Sigmoid colon (tissue), 4 donors: Measurements from ENCODE around the gene PRORP.

Experiments
- CTCF ChIP-seq, 4 experiments: fragments of 450-650 bp in 3 of 4; fragments of 200-600 bp in 1 of 4; IDR thresholded peaks; one replicate each; pipeline ENCODE4 v1.5.1; 2016 to 2019; ENCODE audit warnings: antibody characterized with exemption in 4 of 4, mild to moderate bottlenecking in 3 of 4, moderate library complexity in 2 of 4
- EP300 ChIP-seq, 4 donors: sonication (generic); formaldehyde crosslinking; IDR thresholded peaks; one replicate each; pipeline ENCODE4 v1.6.1; 2017; ENCODE audit warnings: antibody characterized with exemption in 4 of 4
- POLR2A ChIP-seq, 2 donors: fragments of 450-650 bp; IDR thresholded peaks; one replicate each; pipeline ENCODE4 v1.6.1; 2016; ENCODE audit warnings: antibody characterized with exemption in 2 of 2, mild to moderate bottlenecking in 2 of 2, moderate library complexity in 2 of 2
- POLR2AphosphoS5 ChIP-seq, 4 donors: sonication (generic); formaldehyde crosslinking; IDR thresholded peaks; one replicate each; pipeline ENCODE4 v1.6.1; 2017; ENCODE audit warnings: antibody characterized with exemption in 4 of 4

DNA sequence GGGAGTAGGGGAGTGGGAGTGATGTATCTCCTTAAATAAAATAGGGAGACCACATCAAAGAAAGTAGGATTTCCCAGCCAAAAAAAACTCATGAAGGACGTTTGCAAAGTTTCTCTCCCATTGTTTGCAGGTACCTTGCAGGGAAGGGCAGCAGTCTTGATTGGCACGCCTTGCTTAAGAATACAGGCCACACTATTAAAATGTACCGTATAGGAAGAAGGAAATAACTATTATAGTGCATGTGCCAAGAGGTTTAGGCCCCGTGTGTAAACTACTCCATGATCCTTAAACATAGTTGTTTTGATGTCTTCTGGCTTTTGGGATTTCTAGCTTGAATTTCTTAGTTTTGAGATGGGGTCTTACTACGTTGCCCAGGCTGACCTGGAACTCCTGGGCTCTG, 42.5 kb downstream of the PRORP start:
- TF ChIP-seq CTCF (IDR thresholded peaks at IDR 0.05) (no peak), POLR2A (IDR thresholded peaks at IDR 0.05) (no peak), POLR2AphosphoS5 (IDR thresholded peaks at IDR 0.05) (no peak), EP300 (IDR thresholded peaks at IDR 0.05) (no peak)
